ENCODE results near the gene TM9SF4. TPM values are rescaled to one million over a fixed set of nuclear protein-coding genes. Genes with fewer than 3 reads are reported as not detected.

TM9SF4 gene
- total RNA-seq, 4 donors from 2014 or later: 17.2 to 24.8 (median 22.1) TPM

GRCh38 chr20:32204205-32205109, 94.9 kb downstream of the TM9SF4 start:
- TF ChIP-seq, protein P1, sequence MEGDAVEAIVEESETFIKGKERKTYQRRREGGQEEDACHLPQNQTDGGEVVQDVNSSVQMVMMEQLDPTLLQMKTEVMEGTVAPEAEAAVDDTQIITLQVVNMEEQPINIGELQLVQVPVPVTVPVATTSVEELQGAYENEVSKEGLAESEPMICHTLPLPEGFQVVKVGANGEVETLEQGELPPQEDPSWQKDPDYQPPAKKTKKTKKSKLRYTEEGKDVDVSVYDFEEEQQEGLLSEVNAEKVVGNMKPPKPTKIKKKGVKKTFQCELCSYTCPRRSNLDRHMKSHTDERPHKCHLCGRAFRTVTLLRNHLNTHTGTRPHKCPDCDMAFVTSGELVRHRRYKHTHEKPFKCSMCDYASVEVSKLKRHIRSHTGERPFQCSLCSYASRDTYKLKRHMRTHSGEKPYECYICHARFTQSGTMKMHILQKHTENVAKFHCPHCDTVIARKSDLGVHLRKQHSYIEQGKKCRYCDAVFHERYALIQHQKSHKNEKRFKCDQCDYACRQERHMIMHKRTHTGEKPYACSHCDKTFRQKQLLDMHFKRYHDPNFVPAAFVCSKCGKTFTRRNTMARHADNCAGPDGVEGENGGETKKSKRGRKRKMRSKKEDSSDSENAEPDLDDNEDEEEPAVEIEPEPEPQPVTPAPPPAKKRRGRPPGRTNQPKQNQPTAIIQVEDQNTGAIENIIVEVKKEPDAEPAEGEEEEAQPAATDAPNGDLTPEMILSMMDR (IDR thresholded peaks at IDR 0.05; ENCODE audit: low read depth): no peak

- TF ChIP-seq, protein P1 (IDR thresholded peaks at IDR 0.05; ENCODE audit: low read depth): no peak
These were observed 95.8 kb downstream of the TM9SF4 start for GRCh38 chr20:32205110-32205842.

- TF ChIP-seq, protein P1 (IDR thresholded peaks at IDR 0.05; ENCODE audit: low read depth): no peak
These were observed 96.6 kb downstream of the TM9SF4 start for GRCh38 chr20:32205843-32206759.

GRCh38 chr20:32206760-32207625, 97.5 kb downstream of the TM9SF4 start:
- TF ChIP-seq, protein P1 (IDR thresholded peaks at IDR 0.05; ENCODE audit: low read depth): no peak

- TF ChIP-seq, protein P1 (IDR thresholded peaks at IDR 0.05; ENCODE audit: low read depth): no peak
These were observed 98.3 kb downstream of the TM9SF4 start, which contains the start of the genes PLAGL2 and POFUT1 for GRCh38 chr20:32207626-32208498. TSS of gene PLAGL2 (minus strand) at chr20:32207743. CDS start at chr20:32202178, 5,565 bp downstream. TSS of gene POFUT1 (plus strand) at chr20:32207880. CDS start at chr20:32207942, 62 bp downstream.

Data from subcutaneous adipose tissue (tissue), 4 donors.